ENCODE results near the gene SPRYD3. TPM values are rescaled to one million over a fixed set of nuclear protein-coding genes. Genes with fewer than 3 reads are reported as not detected.
A peak's percentile ranks its signal among the peaks of the same experiment; 100 is the strongest.

The SPRYD3 gene
- total RNA-seq, 1 experiment from 2014 or later = 8.2 TPM

GRCh38 chr12:53062977-53063707 is 16.0 kb downstream of the SPRYD3 start:
- DNase-seq = peak in 1 of 2 experiments; percentile 31
- Mint-ChIP-seq H3K9me3 (ENCODE audit: unreplicated experiment) (no peaks in the 10 kb centered on the region), H3K27ac (ENCODE audit: unreplicated experiment) (no peak overlapping the region), H3K27me3 (ENCODE audit: insufficient read depth, unreplicated experiment) (no peaks in the 10 kb centered on the region), H3K4me1 (ENCODE audit: low read depth, unreplicated experiment) (peaks cover 6% of the 10 kb centered on the region), H3K4me3 (ENCODE audit: unreplicated experiment) (no peak overlapping the region), H3K36me3 (ENCODE audit: insufficient read depth, unreplicated experiment) (peaks cover 9% of the 10 kb centered on the region)
- Histone ChIP-seq H3K4me1 (peaks cover 7% of the 10 kb centered on the region), H3K4me3 (ENCODE audit: low read depth, low read length) (no peak overlapping the region), H3K36me3 (ENCODE audit: control insufficient read depth, insufficient read depth, low read length) (peaks cover 3% of the 10 kb centered on the region; the same call in 1 of the 2 replicates), H3K27me3 (replicated peaks; ENCODE audit: control insufficient read depth, insufficient read depth, low read length) (no peaks in the 10 kb centered on the region), H3K9me3 (no peaks in the 10 kb centered on the region)
- intact Hi-C loops (cut with micrococcal nuclease; ENCODE audit: unreplicated experiment) = no loop called here
- TF ChIP-seq CTCF (IDR thresholded peaks at IDR 0.05; ENCODE audit: insufficient read depth in 1 of 2, low read depth in 1 of 2, low read length in 1 of 2, severe bottlenecking in 1 of 2, unreplicated experiment in 1 of 2) = no peak
- BruUV-seq (replicated peaks) = no TSS peak
- ChIA-PET CTCF (interaction anchor here (1.9 kb wide), 1 partner anchor 9 kb away, joined by 9 read pairs; no protein-coding TSS in a partner anchor), POLR2A (no interaction called here)

GRCh38 chr12:53062011-53062961 is 16.9 kb downstream of the SPRYD3 start:
- Mint-ChIP-seq H3K9me3 (ENCODE audit: unreplicated experiment) (no peaks in the 10 kb centered on the region), H3K4me3 (ENCODE audit: unreplicated experiment) (no peak overlapping the region), H3K27me3 (ENCODE audit: insufficient read depth, unreplicated experiment) (no peaks in the 10 kb centered on the region), H3K36me3 (ENCODE audit: insufficient read depth, unreplicated experiment) (peaks cover 9% of the 10 kb centered on the region), H3K27ac (ENCODE audit: unreplicated experiment) (no peak overlapping the region), H3K4me1 (ENCODE audit: low read depth, unreplicated experiment) (peaks cover 6% of the 10 kb centered on the region)
- Histone ChIP-seq H3K4me3 (ENCODE audit: low read depth, low read length) (no peak overlapping the region), H3K9me3 (no peaks in the 10 kb centered on the region), H3K27me3 (replicated peaks; ENCODE audit: control insufficient read depth, insufficient read depth, low read length) (no peaks in the 10 kb centered on the region), H3K4me1 (peaks cover 7% of the 10 kb centered on the region), H3K36me3 (ENCODE audit: control insufficient read depth, insufficient read depth, low read length) (peaks cover 3% of the 10 kb centered on the region; the same call in 1 of the 2 replicates)
- intact Hi-C loops (cut with micrococcal nuclease; ENCODE audit: unreplicated experiment) = no loop called here
- TF ChIP-seq CTCF (IDR thresholded peaks at IDR 0.05; ENCODE audit: insufficient read depth in 1 of 2, low read depth in 1 of 2, low read length in 1 of 2, severe bottlenecking in 1 of 2, unreplicated experiment in 1 of 2) = no peak
- ChIA-PET POLR2A (no interaction called here), CTCF (interaction anchor here (0.5 to 1.9 kb wide), 4 partner anchors 8 to 206 kb away, joined by 3 to 9 read pairs (median 4); partner anchors contain the start of genes ESPL1 and SOAT2)
- BruUV-seq (replicated peaks) = no TSS peak
- peak in 1 of 2 experiments; percentile 27 for DNase-seq

GRCh38 chr12:53061404-53062010 is 17.7 kb downstream of the SPRYD3 start:
- H3K27ac Mint-ChIP-seq (ENCODE audit: unreplicated experiment) = no peak overlapping the region
- H3K4me1 ChIP-seq = peaks cover 6% of the 10 kb centered on the region
- H3K4me3 Mint-ChIP-seq (ENCODE audit: unreplicated experiment) = no peak overlapping the region
- no peaks in the 10 kb centered on the region for H3K9me3 Mint-ChIP-seq (ENCODE audit: unreplicated experiment)
- peak; percentile 43 to 45 for DNase-seq
- no peak overlapping the region for H3K4me3 ChIP-seq (ENCODE audit: low read depth, low read length)
- no peaks in the 10 kb centered on the region for H3K27me3 Mint-ChIP-seq (ENCODE audit: insufficient read depth, unreplicated experiment)
- CTCF ChIA-PET = interaction anchor here (1.0 to 1.3 kb wide), 2 partner anchors 41 to 206 kb away, joined by 3 to 4 read pairs; partner anchors contain the start of genes ESPL1 and SOAT2
- TF ChIP-seq CTCF (IDR thresholded peaks at IDR 0.05; ENCODE audit: insufficient read depth in 1 of 2, low read depth in 1 of 2, low read length in 1 of 2, severe bottlenecking in 1 of 2, unreplicated experiment in 1 of 2) = peak in 1 of 2 experiments; percentile 18
- no peaks in the 10 kb centered on the region for H3K27me3 ChIP-seq (replicated peaks; ENCODE audit: control insufficient read depth, insufficient read depth, low read length)
- peaks cover 6% of the 10 kb centered on the region for H3K4me1 Mint-ChIP-seq (ENCODE audit: low read depth, unreplicated experiment)
- peaks cover 9% of the 10 kb centered on the region for H3K36me3 Mint-ChIP-seq (ENCODE audit: insufficient read depth, unreplicated experiment)
- no peaks in the 10 kb centered on the region for H3K9me3 ChIP-seq
- POLR2A ChIA-PET = no interaction called here
- no TSS peak for BruUV-seq (replicated peaks)
- peaks cover 3% of the 10 kb centered on the region; the same call in 1 of the 2 replicates for H3K36me3 ChIP-seq (ENCODE audit: control insufficient read depth, insufficient read depth, low read length)
- intact Hi-C loops (cut with micrococcal nuclease; ENCODE audit: unreplicated experiment) = no loop called here

Measured in Caco-2 (cell line).